Chondrocyte (in vitro differentiated cells): ENCODE data around the gene TEDC1. TPM values are rescaled to one million over a fixed set of nuclear protein-coding genes. Genes with fewer than 3 reads are reported as not detected.

Experiments
- DNase-seq: peaks from one replicate; pipeline ENCODE4 v3.0.0; 2021; ENCODE audit warnings: mixed read lengths, low spot score
- H3K27ac Mint-ChIP-seq: one replicate; pipeline ENCODE4 v1.8.0; 2021; ENCODE audit warnings: mild to moderate bottlenecking, moderate library complexity, mixed read lengths; ENCODE audit not compliant: unreplicated experiment
- H3K27me3 Mint-ChIP-seq: 2 replicates; pipeline ENCODE4 v1.8.0; 2021; ENCODE audit warnings: low read depth, mixed read lengths
- H3K36me3 Mint-ChIP-seq: 2 replicates; pipeline ENCODE4 v1.8.0; 2021; ENCODE audit warnings: low read depth, mixed read lengths
- H3K4me1 Mint-ChIP-seq: 2 replicates; pipeline ENCODE4 v1.8.0; 2021; ENCODE audit warnings: low read depth, mild to moderate bottlenecking, mixed read lengths
- H3K4me3 Mint-ChIP-seq: one replicate; pipeline ENCODE4 v1.8.0; 2021; ENCODE audit warnings: mild to moderate bottlenecking, moderate library complexity, mixed read lengths; ENCODE audit not compliant: unreplicated experiment
- H3K9me3 Mint-ChIP-seq: 2 replicates; pipeline ENCODE4 v1.8.0; 2021; ENCODE audit warnings: low read depth, mixed read lengths
- CTCF ChIP-seq: fragments of 200-600 bp; sonication (generic); IDR thresholded peaks from 2 replicates; pipeline ENCODE4 v1.5.0; 2021; ENCODE audit warnings: antibody characterized with exemption, mild to moderate bottlenecking, moderate library complexity
- total RNA-seq: library from RNA; stranded (reverse); gene quantifications from 3 replicates; pipeline ENCODE4 v1.2.1, GENCODE V29; 2021

The TEDC1 gene
- total RNA-seq, 1 donor from 2014 or later, result 12.9 TPM

- DNase-seq, result no peak
- Mint-ChIP-seq H3K4me3 (no peak overlapping the region), H3K9me3 (no peaks in the 10 kb centered on the region), H3K27ac (no peak overlapping the region), H3K36me3 (peaks cover 14% of the 10 kb centered on the region), H3K27me3 (no peaks in the 10 kb centered on the region), H3K4me1 (no peaks in the 10 kb centered on the region)
- no peak for TF ChIP-seq CTCF
Measured at GRCh38 chr14:105455086-105455640, 35.9 kb upstream of the TEDC1 start.

GRCh38 chr14:105455766-105456660 lies 35.0 kb upstream of the TEDC1 start:
- Mint-ChIP-seq H3K27ac (no peak overlapping the region), H3K36me3 (peaks cover 15% of the 10 kb centered on the region), H3K9me3 (no peaks in the 10 kb centered on the region), H3K4me1 (no peaks in the 10 kb centered on the region), H3K4me3 (no peak overlapping the region), H3K27me3 (no peaks in the 10 kb centered on the region)
- TF ChIP-seq CTCF, result no peak
- no peak for DNase-seq

GRCh38 chr14:105456736-105457617 lies 34.1 kb upstream of the TEDC1 start:
- Mint-ChIP-seq H3K27ac (no peak overlapping the region), H3K4me3 (no peak overlapping the region), H3K36me3 (peaks cover 14% of the 10 kb centered on the region), H3K27me3 (no peaks in the 10 kb centered on the region), H3K9me3 (no peaks in the 10 kb centered on the region), H3K4me1 (no peaks in the 10 kb centered on the region)
- no peak for DNase-seq
- TF ChIP-seq CTCF, result no peak

GRCh38 chr14:105458010-105458409 lies 33.0 kb upstream of the TEDC1 start:
- Mint-ChIP-seq H3K4me1 (no peaks in the 10 kb centered on the region), H3K27me3 (no peaks in the 10 kb centered on the region), H3K36me3 (peaks cover 12% of the 10 kb centered on the region), H3K4me3 (no peak overlapping the region), H3K27ac (no peak overlapping the region), H3K9me3 (no peaks in the 10 kb centered on the region)
- no peak for TF ChIP-seq CTCF
- no peak for DNase-seq

- Mint-ChIP-seq H3K27ac (no peak overlapping the region), H3K4me1 (no peaks in the 10 kb centered on the region), H3K4me3 (no peak overlapping the region), H3K36me3 (peaks cover 10% of the 10 kb centered on the region), H3K9me3 (no peaks in the 10 kb centered on the region), H3K27me3 (no peaks in the 10 kb centered on the region)
- no peak for TF ChIP-seq CTCF
- no peak for DNase-seq
Measured at GRCh38 chr14:105458571-105458970, 32.5 kb upstream of the TEDC1 start.
